Lung (tissue), 12 donors: ENCODE measurements around the gene NT5M. TPM values are rescaled to one million over a fixed set of nuclear protein-coding genes. Genes with fewer than 3 reads are reported as not detected.

Experiments used
- ATAC-seq: fragments of 200-7000 bp; cut with Tn5 transposase; one replicate; pipeline ENCODE4 v1.9.1; 2020; ENCODE audit warnings: moderate number of reproducible peaks; ENCODE audit not compliant: insufficient read depth, low FRiP score
- DNase-seq, 3 donors: peaks; one replicate each; pipeline ENCODE4 v3.0.0-alpha.2; 2013 to 2017
- H3K27ac ChIP-seq, 2 donors: one replicate each; pipeline ENCODE4 v1.5.1; 2013; ENCODE audit warnings: mild to moderate bottlenecking in 2 of 2, moderate library complexity in 2 of 2, control low read depth in 1 of 2, inconsistent platforms in 1 of 2, low read depth in 1 of 2, low read length in 1 of 2
- H3K27me3 ChIP-seq, 3 donors: one replicate each; pipeline ENCODE4 v1.5.1; 2013; ENCODE audit warnings: low read length in 2 of 3; ENCODE audit not compliant: control insufficient read depth in 3 of 3, insufficient read depth in 3 of 3
- H3K36me3 ChIP-seq, 4 donors: one replicate each; pipeline ENCODE4 v1.5.1; 2013; ENCODE audit warnings: low read length in 4 of 4, mild to moderate bottlenecking in 1 of 4, moderate library complexity in 1 of 4; ENCODE audit not compliant: control insufficient read depth in 4 of 4, insufficient read depth in 4 of 4
- H3K4me1 ChIP-seq, 5 donors: one replicate each; pipeline ENCODE4 v1.5.1; 2013; ENCODE audit warnings: low read length in 5 of 5, mild to moderate bottlenecking in 2 of 5, moderate library complexity in 1 of 5; ENCODE audit not compliant: control insufficient read depth in 5 of 5, insufficient read depth in 5 of 5
- H3K4me3 ChIP-seq: one replicate; pipeline ENCODE4 v1.5.1; 2013; ENCODE audit warnings: mild to moderate bottlenecking, control low read depth, moderate library complexity
- H3K9ac ChIP-seq, 2 donors: one replicate each; pipeline ENCODE4 v1.5.1; 2013; ENCODE audit warnings: low read length in 2 of 2, control low read depth in 1 of 2; ENCODE audit not compliant: insufficient read depth in 1 of 2
- H3K9me3 ChIP-seq, 4 donors: one replicate each; pipeline ENCODE4 v1.5.1; 2013; ENCODE audit warnings: low read length in 3 of 4, mild to moderate bottlenecking in 1 of 4, moderate library complexity in 1 of 4; ENCODE audit not compliant: control insufficient read depth in 4 of 4, insufficient read depth in 3 of 4
- WGBS, 2 donors: extraction: QIAGEN DNeasy Blood & Tissue Kit; methylation state at CpG; one replicate each; pipeline ENCODE4 v1.1.7; 2013; 5-methylcytosine and 5-hydroxymethylcytosine counted together
- polyA plus RNA-seq, 2 donors: library from polyadenylated mRNA; stranded (reverse); fragments of 200-250 nt; gene quantifications; one replicate each; pipeline ENCODE4 v1.2.1, GENCODE V29; 2013
- total RNA-seq, 2 donors: library from RNA; depleted of rRNA in 1 of 2; stranded (reverse); fragments of >200 nt in 1 of 2; gene quantifications; one replicate each; pipeline ENCODE4 v1.2.1, GENCODE V29; 2014 to 2021
- TF ChIP-seq, protein P1 (sequence below): IDR thresholded peaks from 2 replicates; pipeline ENCODE4 v1.5.1; 2012; ENCODE audit warnings: mild to moderate bottlenecking; ENCODE audit errors: control extremely low read depth, extremely low read depth
- donor health status: control.
- donor health status: control.
- donor health status: Bipolar disorder and iron deficiency.
- donor health status: healthy.
- donor health status: DM: yes; HTN: yes; CAD: no.

The NT5M gene
- total and polyA plus RNA-seq, 4 donors: 1.7 to 2.8 (median 2.1) TPM

DNA sequence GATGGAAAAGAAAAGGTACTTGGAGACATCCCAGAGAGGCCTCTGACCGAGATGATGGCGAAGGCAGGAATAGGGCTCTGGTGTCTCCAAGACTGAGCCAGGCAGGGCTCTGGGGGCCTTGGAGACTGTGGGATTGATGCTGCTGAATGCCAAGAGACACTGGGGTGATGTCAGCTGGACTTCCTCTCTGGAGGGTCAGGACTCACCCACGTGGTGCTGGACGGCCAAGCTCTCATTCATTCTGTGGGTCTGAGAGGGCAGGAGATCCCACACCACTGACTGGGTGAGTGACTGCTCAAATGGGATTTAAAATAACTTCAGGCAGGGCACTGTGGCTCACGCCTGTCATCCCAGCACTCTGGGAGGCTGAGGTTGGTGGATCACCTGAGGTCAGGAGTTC is 64.8 kb downstream of the NT5M start:
- no peak for ATAC-seq
- no peak overlapping the region for H3K9ac ChIP-seq

DNA sequence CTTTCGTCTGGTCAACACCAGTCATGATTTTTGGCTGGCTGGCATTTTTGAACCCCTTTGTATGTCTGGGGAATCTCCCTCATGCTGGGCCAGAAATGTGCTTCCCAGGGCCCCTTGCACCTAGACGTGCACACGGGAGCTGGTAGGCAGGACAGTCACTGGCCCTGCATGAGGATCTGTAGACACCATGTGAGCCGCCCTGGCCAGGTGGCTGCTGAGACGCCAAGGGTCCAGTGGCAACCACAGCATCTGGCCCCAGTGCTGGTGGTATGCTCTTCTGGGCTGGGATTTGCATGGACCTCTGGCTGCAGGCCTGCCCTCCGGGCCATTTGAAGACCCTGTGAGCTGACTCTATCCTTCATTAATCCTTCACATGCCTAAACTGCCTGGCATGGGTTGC is 67.5 kb downstream of the NT5M start:
- WGBS, 2 donors: 95 to 97% methylated on average over 6 of the region's 6 CpGs
- Histone ChIP-seq H3K4me1 (no peaks in the 10 kb centered on the region), H3K27me3 (peaks cover 0 to 2% (median 0%) of the 10 kb centered on the region in 3 donors), H3K9ac (no peak overlapping the region), H3K27ac (no peak overlapping the region), H3K4me3 (no peak overlapping the region), H3K9me3 (peaks cover 0 to 2% (median 0%) of the 10 kb centered on the region in 4 donors), H3K36me3 (no peaks in the 10 kb centered on the region)
- TF ChIP-seq, protein P1, sequence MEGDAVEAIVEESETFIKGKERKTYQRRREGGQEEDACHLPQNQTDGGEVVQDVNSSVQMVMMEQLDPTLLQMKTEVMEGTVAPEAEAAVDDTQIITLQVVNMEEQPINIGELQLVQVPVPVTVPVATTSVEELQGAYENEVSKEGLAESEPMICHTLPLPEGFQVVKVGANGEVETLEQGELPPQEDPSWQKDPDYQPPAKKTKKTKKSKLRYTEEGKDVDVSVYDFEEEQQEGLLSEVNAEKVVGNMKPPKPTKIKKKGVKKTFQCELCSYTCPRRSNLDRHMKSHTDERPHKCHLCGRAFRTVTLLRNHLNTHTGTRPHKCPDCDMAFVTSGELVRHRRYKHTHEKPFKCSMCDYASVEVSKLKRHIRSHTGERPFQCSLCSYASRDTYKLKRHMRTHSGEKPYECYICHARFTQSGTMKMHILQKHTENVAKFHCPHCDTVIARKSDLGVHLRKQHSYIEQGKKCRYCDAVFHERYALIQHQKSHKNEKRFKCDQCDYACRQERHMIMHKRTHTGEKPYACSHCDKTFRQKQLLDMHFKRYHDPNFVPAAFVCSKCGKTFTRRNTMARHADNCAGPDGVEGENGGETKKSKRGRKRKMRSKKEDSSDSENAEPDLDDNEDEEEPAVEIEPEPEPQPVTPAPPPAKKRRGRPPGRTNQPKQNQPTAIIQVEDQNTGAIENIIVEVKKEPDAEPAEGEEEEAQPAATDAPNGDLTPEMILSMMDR: no peak
- no peak for DNase-seq
- no peak for ATAC-seq

More for the DNA sequence above, 64.8 kb downstream of the NT5M start:
- H3K9me3 ChIP-seq: peaks cover 0 to 4% (median 0%) of the 10 kb centered on the region in 4 donors
- H3K4me1 ChIP-seq: peaks cover 0 to 5% (median 0%) of the 10 kb centered on the region in 5 donors
- 78 to 82% methylated on average over 5 of the region's 5 CpGs for WGBS, 2 donors
- no peak for DNase-seq
- TF ChIP-seq, protein P1: no peak
- peaks cover 0 to 2% (median 0%) of the 10 kb centered on the region in 3 donors for H3K27me3 ChIP-seq
- no peak overlapping the region for H3K27ac ChIP-seq
- H3K4me3 ChIP-seq: no peak overlapping the region
- H3K36me3 ChIP-seq: no peaks in the 10 kb centered on the region

DNA sequence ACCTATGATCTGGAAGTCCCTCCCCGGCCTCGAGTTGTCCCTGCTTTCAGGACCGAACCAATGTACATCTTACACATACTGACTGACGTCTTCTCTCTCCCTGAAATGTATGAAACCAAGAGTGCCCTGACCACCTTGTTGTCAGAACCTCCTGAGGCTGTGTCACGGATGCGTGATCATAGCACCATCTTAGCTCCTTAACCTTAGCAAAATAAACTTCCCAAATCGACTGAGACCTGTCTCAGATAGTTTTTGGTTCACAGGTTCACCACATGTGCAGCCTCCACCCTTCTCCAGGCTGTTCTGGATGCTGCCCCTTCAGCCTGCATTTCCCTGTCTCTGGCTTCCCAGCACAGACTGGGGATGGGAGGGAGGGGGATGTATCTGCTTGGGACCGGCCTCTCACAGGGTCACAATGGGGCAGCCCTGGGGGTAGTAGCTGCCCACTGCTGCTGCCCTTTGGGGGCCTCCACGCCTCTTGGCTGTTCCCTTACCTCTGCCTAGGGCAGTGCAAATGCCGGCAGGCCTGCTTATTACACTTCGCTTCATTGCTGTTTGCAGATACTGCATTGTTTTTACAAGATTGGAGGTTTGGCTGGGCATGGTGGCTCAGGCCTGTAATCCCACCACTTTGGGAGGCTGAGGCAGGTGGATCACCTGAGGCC is 69.8 kb downstream of the NT5M start:
- 78 to 93% methylated on average over 11 of the region's 11 CpGs for WGBS, 2 donors
- Histone ChIP-seq H3K4me1 (peaks cover 0 to 4% (median 0%) of the 10 kb centered on the region in 5 donors), H3K9me3 (no peaks in the 10 kb centered on the region), H3K4me3 (no peak overlapping the region), H3K27ac (no peak overlapping the region), H3K27me3 (peaks cover 0 to 2% (median 0%) of the 10 kb centered on the region in 3 donors), H3K36me3 (no peaks in the 10 kb centered on the region), H3K9ac (peak overlapping the region in 1 of 2 donors; percentile 21)
- TF ChIP-seq, protein P1: no peak
- DNase-seq (no peak), ATAC-seq (no peak)
